K562 (cell line): ENCODE measurements around the gene WFIKKN1. TPM values are rescaled to one million over a fixed set of nuclear protein-coding genes. Genes with fewer than 3 reads are reported as not detected.

Experiments used
- ATAC-seq: fragments of 200-7000 bp; cut with Tn5 transposase; 3 replicates; pipeline ENCODE4 v1.9.1; 2020; ENCODE audit warnings: moderate library complexity
- BruUV-seq: library from RNA; stranded (reverse); fragments of 400-500 nt; replicated peaks from 2 replicates; lab custom pipeline; 2021; lab: Mats Ljungman, UMichigan
- CTCF ChIA-PET: fragments of 300-600 bp; formaldehyde crosslinking; extraction: SDS; loops from one replicate; lab custom pipeline; 2021; ENCODE audit warnings: low intra/inter-chr PET ratio; lab: Yijun Ruan, JAX
- POLR2A ChIA-PET: fragments of 300-600, 350-650 bp; sonication (Branson Sonifier 250); formaldehyde crosslinking; extraction: SDS; loops from one replicate; lab custom pipeline; 2021; ENCODE audit warnings: antibody characterized with exemption, inconsistent platforms; lab: Yijun Ruan, JAX
- DNase-seq, 4 experiments: peaks; one replicate each; pipeline versions ENCODE4 v3.0.0 to v3.0.0-alpha.2; 2011 to 2018; ENCODE audit warnings: low spot score in 3 of 4, mixed read lengths in 3 of 4; ENCODE audit errors: extremely low read depth in 1 of 4
- FAIRE-seq: peaks from 2 replicates; lab custom pipeline; 2011; peaks lifted over from hg19 to GRCh38; lab: Jason Lieb, UNC
- H2AFZ ChIP-seq: 2 replicates; pipeline ENCODE4 v1.6.0; 2011; ENCODE audit warnings: low read depth, low read length, control low read depth, inconsistent platforms
- H3K27ac ChIP-seq: fragments of 200-600 bp; 3 replicates; pipeline ENCODE4 v1.8.0; 2011; ENCODE audit warnings: low read depth, mild to moderate bottlenecking, control low read depth, inconsistent platforms, low read length, moderate library complexity, mixed read lengths; ENCODE audit errors: extremely low read depth
- H3K27me3 ChIP-seq, 2 experiments: fragments of 300-600 bp in 1 of 2; 2 replicates in 1 of 2; 3 replicates in 1 of 2; pipeline versions ENCODE4 v1.6.0 to v1.8.0; 2011; ENCODE audit warnings: inconsistent platforms in 2 of 2, low read length in 2 of 2, mild to moderate bottlenecking in 1 of 2, mixed read lengths in 1 of 2, moderate library complexity in 1 of 2; ENCODE audit not compliant: control insufficient read depth in 2 of 2, insufficient read depth in 2 of 2
- H3K36me3 ChIP-seq: fragments of 300-600 bp; 3 replicates; pipeline ENCODE4 v1.8.0; 2011; ENCODE audit warnings: mild to moderate bottlenecking, low read length, inconsistent platforms; ENCODE audit not compliant: control insufficient read depth, insufficient read depth
- H3K4me1 ChIP-seq, 2 experiments: fragments of 200-600 bp in 1 of 2; replicated peaks in 1 of 2; 2 replicates in 1 of 2; 3 replicates in 1 of 2; pipeline versions ENCODE4 v1.5.1 to v1.8.0; 2011; ENCODE audit warnings: inconsistent platforms in 2 of 2, low read length in 2 of 2, mild to moderate bottlenecking in 1 of 2, mixed read lengths in 1 of 2, moderate library complexity in 1 of 2; ENCODE audit not compliant: control insufficient read depth in 2 of 2, insufficient read depth in 2 of 2
- H3K4me2 ChIP-seq: 2 replicates; pipeline ENCODE4 v1.6.1; 2011; ENCODE audit warnings: low read length, control low read depth, inconsistent platforms, mixed read lengths; ENCODE audit not compliant: insufficient read depth
- H3K4me3 ChIP-seq: fragments of 200-600 bp; sonication (generic), shearing (Covaris generic); 2 replicates; pipeline ENCODE4 v1.5.1; 2016; ENCODE audit warnings: control low read depth, inconsistent platforms
- H3K79me2 ChIP-seq: fragments of 200-600 bp; 3 replicates; pipeline ENCODE4 v1.8.0; 2011; ENCODE audit warnings: low read length, inconsistent platforms; ENCODE audit not compliant: control insufficient read depth, insufficient read depth
- H3K9ac ChIP-seq, 2 experiments: 2 replicates each; pipeline versions ENCODE4 v1.6.0 to v1.6.1; 2011; ENCODE audit warnings: low read depth in 2 of 2, low read length in 2 of 2, control low read depth in 1 of 2, inconsistent platforms in 1 of 2, mild to moderate bottlenecking in 1 of 2, mixed read lengths in 1 of 2; ENCODE audit not compliant: insufficient read depth in 1 of 2
- H3K9me1 ChIP-seq: one replicate; pipeline ENCODE4 v1.6.0; 2011; ENCODE audit warnings: inconsistent platforms, mild to moderate bottlenecking, low read length, moderate library complexity; ENCODE audit not compliant: control insufficient read depth, insufficient read depth
- H3K9me3 ChIP-seq: replicated peaks from 2 replicates; pipeline ENCODE4 v1.5.1; 2011; ENCODE audit warnings: low read depth, low read length, inconsistent platforms; ENCODE audit not compliant: control insufficient read depth, insufficient read depth
- H4K20me1 ChIP-seq: replicated peaks from 2 replicates; pipeline ENCODE4 v1.6.1; 2011; ENCODE audit warnings: low read length, inconsistent platforms, mixed read lengths; ENCODE audit not compliant: control insufficient read depth, insufficient read depth
- CUX1 ChIP-seq: fragments of 200-800 bp; sonication (Bioruptor generic); IDR thresholded peaks from 2 replicates; pipeline ENCODE4 v1.6.1; 2016; ENCODE audit warnings: missing genetic modification characterization, missing compliant biosample characterization
- MCM2 ChIP-seq: fragments of 450-650 bp; IDR thresholded peaks from 2 replicates; pipeline ENCODE4 v1.6.1; 2017; ENCODE audit warnings: low read depth, mild to moderate bottlenecking
- PATZ1 ChIP-seq: fragments of 250-450 bp; sonication (Bioruptor Pico); IDR thresholded peaks from 2 replicates; pipeline ENCODE4 v1.5.0; 2020; ENCODE audit warnings: mild to moderate bottlenecking, borderline replicate concordance
- SMAD4 ChIP-seq: fragments of 250-450 bp; sonication (Bioruptor Pico); conservative IDR thresholded peaks from 2 replicates; pipeline ENCODE4 v1.8.0; 2021; ENCODE audit warnings: inconsistent platforms, mild to moderate bottlenecking, moderate library complexity
- ZFP91 ChIP-seq: sonication (generic); formaldehyde crosslinking; IDR thresholded peaks from 2 replicates; pipeline ENCODE4 v1.8.0; 2022; ENCODE audit warnings: mild to moderate bottlenecking, missing genetic modification reagents
- ZNF165 ChIP-seq: fragments of 250-450 bp; sonication (Bioruptor Pico); IDR thresholded peaks from 2 replicates; pipeline ENCODE4 v1.4.0; 2020; ENCODE audit warnings: borderline replicate concordance
- ZNF3 ChIP-seq: fragments of 250-450 bp; sonication (Bioruptor Pico); IDR thresholded peaks from 2 replicates; pipeline ENCODE4 v1.5.0; 2021; ENCODE audit warnings: mild to moderate bottlenecking, moderate library complexity
- WGBS: fragments of 100-300 bp; shearing (Covaris generic); methylation state at CpG from one replicate; pipeline ENCODE4 v1.1.6; 2016; ENCODE audit warnings: low coverage, mixed read lengths; ENCODE audit not compliant: insufficient coverage; ENCODE audit errors: missing lambda C conversion rate; 5-methylcytosine and 5-hydroxymethylcytosine counted together
- in situ Hi-C: fragments of 300-500 bp; cut with MboI; formaldehyde crosslinking; loops from 4 replicates; pipeline ENCODE4 v1.15.0; 2018; ENCODE audit warnings: inconsistent platforms, mixed read lengths
- intact Hi-C: fragments of 100-400 bp; cut with micrococcal nuclease; formaldehyde crosslinking; loops from 2 replicates; pipeline ENCODE4 v1.14.2; 2022
- polyA plus RNA-seq, 8 experiments: library from polyadenylated mRNA; depleted of rRNA in 4 of 8; stranded (reverse) in 5 of 8; unstranded in 3 of 8; fragments of >200 nt; fragmentation: Nextera tagmentation in 2 of 8; fragmentation: Illumina TruSeq in 1 of 8; extraction: Ambion mirVana in 2 of 8; extraction: Trizol in 1 of 8; gene quantifications; 2 replicates each; pipeline versions ENCODE4 v1.2.1 to v1.2.3, GENCODE V29; 2011 to 2014; ENCODE audit warnings: inconsistent platforms in 1 of 8, missing spikeins in 1 of 8
- total RNA-seq, 7 experiments: library from RNA; depleted of rRNA in 6 of 7; stranded (reverse); fragments of >200 nt in 6 of 7; fragmentation: Illumina TruSeq in 2 of 7; extraction: Trizol in 2 of 7; gene quantifications; 2 replicates each; pipeline versions ENCODE4 v1.2.1 to v1.2.3, GENCODE V29; 2011 to 2021; ENCODE audit warnings: low replicate concordance in 1 of 7
- TF ChIP-seq, protein P1 (sequence below): fragments of 250-450 bp; sonication (Bioruptor Pico); IDR thresholded peaks from 2 replicates; pipeline ENCODE4 v1.8.0; 2022; ENCODE audit warnings: inconsistent platforms

Gene WFIKKN1
- total and polyA plus RNA-seq, 9 of the 15 experiments (the other 6 are each of a cell fraction or from before 2014, with no cell fraction given) = 0.14 to 1.1 (median 0.50) TPM; not detected in 4

GRCh38 chr16:595942-596735, 34.6 kb upstream of the WFIKKN1 start:
- Histone ChIP-seq H3K27me3 (no peaks in the 10 kb centered on the region), H3K9me1 (peaks cover 5% of the 10 kb centered on the region), H3K4me3 (no peak overlapping the region), H4K20me1 (peaks cover 7% of the 10 kb centered on the region), H3K9me3 (no peaks in the 10 kb centered on the region), H3K4me1 (peaks cover 2 to 40% of the 10 kb centered on the region in 2 experiments; a peak in 4 of 5 replicates), H3K4me2 (no peak overlapping the region), H3K36me3 (peaks cover 46% of the 10 kb centered on the region; the same call in 2 of the 3 replicates), H3K27ac (no peak overlapping the region), H3K9ac (peak overlapping the region in 1 of 2 experiments; percentile 78; a peak in 2 of 4 replicates), H2AFZ (no peak overlapping the region), H3K79me2 (peaks cover 71% of the 10 kb centered on the region)
- intact Hi-C loops (no loop called here), in situ Hi-C loops (no loop called here)
- no TSS peak for BruUV-seq
- ChIA-PET CTCF (no interaction called here), POLR2A (no interaction called here)
- no peak for ATAC-seq
- 93% methylated on average over 29 of the region's 34 CpGs for WGBS
- no peak for DNase-seq
- FAIRE-seq = no peak
- TF ChIP-seq SMAD4 (CRISPR knock-in tag) = no peak
- no peak for TF ChIP-seq ZFP91
- TF ChIP-seq PATZ1 (CRISPR knock-in tag) = no peak
- TF ChIP-seq, protein P1, sequence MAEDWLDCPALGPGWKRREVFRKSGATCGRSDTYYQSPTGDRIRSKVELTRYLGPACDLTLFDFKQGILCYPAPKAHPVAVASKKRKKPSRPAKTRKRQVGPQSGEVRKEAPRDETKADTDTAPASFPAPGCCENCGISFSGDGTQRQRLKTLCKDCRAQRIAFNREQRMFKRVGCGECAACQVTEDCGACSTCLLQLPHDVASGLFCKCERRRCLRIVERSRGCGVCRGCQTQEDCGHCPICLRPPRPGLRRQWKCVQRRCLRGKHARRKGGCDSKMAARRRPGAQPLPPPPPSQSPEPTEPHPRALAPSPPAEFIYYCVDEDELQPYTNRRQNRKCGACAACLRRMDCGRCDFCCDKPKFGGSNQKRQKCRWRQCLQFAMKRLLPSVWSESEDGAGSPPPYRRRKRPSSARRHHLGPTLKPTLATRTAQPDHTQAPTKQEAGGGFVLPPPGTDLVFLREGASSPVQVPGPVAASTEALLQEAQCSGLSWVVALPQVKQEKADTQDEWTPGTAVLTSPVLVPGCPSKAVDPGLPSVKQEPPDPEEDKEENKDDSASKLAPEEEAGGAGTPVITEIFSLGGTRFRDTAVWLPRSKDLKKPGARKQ (CRISPR knock-in tag) = no peak
- no peak for TF ChIP-seq MCM2
- no peak for TF ChIP-seq ZNF165
- TF ChIP-seq ZNF3 = no peak
- TF ChIP-seq CUX1 = no peak
